NCI-H1436 (cell line): ENCODE results near the gene CLDN6.

Experiments used
- DNase-seq: peaks from one replicate; lab custom pipeline; 2025; lab: John Stamatoyannopoulos, UW

The CLDN6 gene

GRCh38 chr16:2987286-2987685, 30.7 kb downstream of the CLDN6 start:
- no peak for DNase-seq

- DNase-seq: no peak
These were observed 31.3 kb downstream of the CLDN6 start for GRCh38 chr16:2986623-2987188.

GRCh38 chr16:2985893-2986355, 32.1 kb downstream of the CLDN6 start:
- DNase-seq: no peak

GRCh38 chr16:2985462-2985861, 32.5 kb downstream of the CLDN6 start:
- DNase-seq: no peak

- peak; percentile 78 for DNase-seq
These were observed 34.3 kb downstream of the CLDN6 start for GRCh38 chr16:2983706-2984136.

GRCh38 chr16:2982402-2982801, 35.6 kb downstream of the CLDN6 start:
- DNase-seq: no peak

- DNase-seq: no peak
These were observed 36.1 kb downstream of the CLDN6 start for GRCh38 chr16:2981899-2982250.

- no peak for DNase-seq
These were observed 36.6 kb downstream of the CLDN6 start for GRCh38 chr16:2981177-2981898.

GRCh38 chr16:2980227-2981176, 37.5 kb downstream of the CLDN6 start, which contains the start of gene PKMYT1:
Gene PKMYT1, minus strand, starts transcription at chr16:2980446. Its CDS starts 789 bp downstream, at chr16:2979657.
- peak; percentile 90 for DNase-seq

- DNase-seq: peak; percentile 10
These were observed 38.2 kb downstream of the CLDN6 start for GRCh38 chr16:2979669-2980226.

GRCh38 chr16:2977440-2977839, 40.5 kb downstream of the CLDN6 start:
- peak; percentile 11 for DNase-seq

GRCh38 chr16:2976673-2977072, 41.3 kb downstream of the CLDN6 start:
- no peak for DNase-seq

- no peak for DNase-seq
These were observed 41.8 kb downstream of the CLDN6 start for GRCh38 chr16:2976201-2976600.

GRCh38 chr16:2975161-2975795, 42.7 kb downstream of the CLDN6 start:
- no peak for DNase-seq

- DNase-seq: no peak
These were observed 43.5 kb downstream of the CLDN6 start for GRCh38 chr16:2974319-2975056.

- no peak for DNase-seq
These were observed 44.2 kb downstream of the CLDN6 start for GRCh38 chr16:2973605-2974318.

GRCh38 chr16:2973093-2973492, 44.9 kb downstream of the CLDN6 start:
- no peak for DNase-seq

- no peak for DNase-seq
These were observed 45.8 kb downstream of the CLDN6 start for GRCh38 chr16:2971985-2972784.
